K562 (cell line): Measurements from ENCODE around the gene GPR183. TPM values are rescaled to one million over a fixed set of nuclear protein-coding genes. Genes with fewer than 3 reads are reported as not detected.

ENCODE experiments used
- ATAC-seq: fragments of 200-7000 bp; cut with Tn5 transposase; 3 replicates; pipeline ENCODE4 v1.9.1; 2020; ENCODE audit warnings: moderate library complexity
- BruUV-seq: library from RNA; stranded (reverse); fragments of 400-500 nt; replicated peaks from 2 replicates; lab custom pipeline; 2021; lab: Mats Ljungman, UMichigan
- CTCF ChIA-PET: fragments of 300-600 bp; formaldehyde crosslinking; extraction: SDS; loops from one replicate; lab custom pipeline; 2021; ENCODE audit warnings: low intra/inter-chr PET ratio; lab: Yijun Ruan, JAX
- POLR2A ChIA-PET: fragments of 300-600, 350-650 bp; sonication (Branson Sonifier 250); formaldehyde crosslinking; extraction: SDS; loops from one replicate; lab custom pipeline; 2021; ENCODE audit warnings: antibody characterized with exemption, inconsistent platforms; lab: Yijun Ruan, JAX
- DNase-seq, 4 experiments: peaks; one replicate each; pipeline versions ENCODE4 v3.0.0 to v3.0.0-alpha.2; 2011 to 2018; ENCODE audit warnings: low spot score in 3 of 4, mixed read lengths in 3 of 4; ENCODE audit errors: extremely low read depth in 1 of 4
- FAIRE-seq: peaks from 2 replicates; lab custom pipeline; 2011; peaks lifted over from hg19 to GRCh38; lab: Jason Lieb, UNC
- H2AFZ ChIP-seq: 2 replicates; pipeline ENCODE4 v1.6.0; 2011; ENCODE audit warnings: low read depth, low read length, control low read depth, inconsistent platforms
- H3K27ac ChIP-seq: fragments of 200-600 bp; 3 replicates; pipeline ENCODE4 v1.8.0; 2011; ENCODE audit warnings: low read depth, mild to moderate bottlenecking, control low read depth, inconsistent platforms, low read length, moderate library complexity, mixed read lengths; ENCODE audit errors: extremely low read depth
- H3K27me3 ChIP-seq, 2 experiments: fragments of 300-600 bp in 1 of 2; 2 replicates in 1 of 2; 3 replicates in 1 of 2; pipeline versions ENCODE4 v1.6.0 to v1.8.0; 2011; ENCODE audit warnings: inconsistent platforms in 2 of 2, low read length in 2 of 2, mild to moderate bottlenecking in 1 of 2, mixed read lengths in 1 of 2, moderate library complexity in 1 of 2; ENCODE audit not compliant: control insufficient read depth in 2 of 2, insufficient read depth in 2 of 2
- H3K36me3 ChIP-seq: fragments of 300-600 bp; 3 replicates; pipeline ENCODE4 v1.8.0; 2011; ENCODE audit warnings: mild to moderate bottlenecking, low read length, inconsistent platforms; ENCODE audit not compliant: control insufficient read depth, insufficient read depth
- H3K4me1 ChIP-seq, 2 experiments: fragments of 200-600 bp in 1 of 2; replicated peaks in 1 of 2; 2 replicates in 1 of 2; 3 replicates in 1 of 2; pipeline versions ENCODE4 v1.5.1 to v1.8.0; 2011; ENCODE audit warnings: inconsistent platforms in 2 of 2, low read length in 2 of 2, mild to moderate bottlenecking in 1 of 2, mixed read lengths in 1 of 2, moderate library complexity in 1 of 2; ENCODE audit not compliant: control insufficient read depth in 2 of 2, insufficient read depth in 2 of 2
- H3K4me2 ChIP-seq: 2 replicates; pipeline ENCODE4 v1.6.1; 2011; ENCODE audit warnings: low read length, control low read depth, inconsistent platforms, mixed read lengths; ENCODE audit not compliant: insufficient read depth
- H3K4me3 ChIP-seq: fragments of 200-600 bp; sonication (generic), shearing (Covaris generic); 2 replicates; pipeline ENCODE4 v1.5.1; 2016; ENCODE audit warnings: control low read depth, inconsistent platforms
- H3K79me2 ChIP-seq: fragments of 200-600 bp; 3 replicates; pipeline ENCODE4 v1.8.0; 2011; ENCODE audit warnings: low read length, inconsistent platforms; ENCODE audit not compliant: control insufficient read depth, insufficient read depth
- H3K9ac ChIP-seq, 2 experiments: 2 replicates each; pipeline versions ENCODE4 v1.6.0 to v1.6.1; 2011; ENCODE audit warnings: low read depth in 2 of 2, low read length in 2 of 2, control low read depth in 1 of 2, inconsistent platforms in 1 of 2, mild to moderate bottlenecking in 1 of 2, mixed read lengths in 1 of 2; ENCODE audit not compliant: insufficient read depth in 1 of 2
- H3K9me1 ChIP-seq: one replicate; pipeline ENCODE4 v1.6.0; 2011; ENCODE audit warnings: inconsistent platforms, mild to moderate bottlenecking, low read length, moderate library complexity; ENCODE audit not compliant: control insufficient read depth, insufficient read depth
- H3K9me3 ChIP-seq: replicated peaks from 2 replicates; pipeline ENCODE4 v1.5.1; 2011; ENCODE audit warnings: low read depth, low read length, inconsistent platforms; ENCODE audit not compliant: control insufficient read depth, insufficient read depth
- H4K20me1 ChIP-seq: replicated peaks from 2 replicates; pipeline ENCODE4 v1.6.1; 2011; ENCODE audit warnings: low read length, inconsistent platforms, mixed read lengths; ENCODE audit not compliant: control insufficient read depth, insufficient read depth
- ILK ChIP-seq: fragments of 450-650 bp; IDR thresholded peaks from 2 replicates; pipeline ENCODE4 v1.6.1; 2016; ENCODE audit warnings: missing genetic modification characterization, low read depth, mild to moderate bottlenecking, missing compliant biosample characterization, moderate library complexity, borderline replicate concordance
- PYGO2 ChIP-seq: fragments of 450-650 bp; IDR thresholded peaks from 2 replicates; pipeline ENCODE4 v1.6.1; 2016; ENCODE audit warnings: mild to moderate bottlenecking, missing genetic modification characterization, moderate library complexity, missing compliant biosample characterization
- SMAD4 ChIP-seq: fragments of 250-450 bp; sonication (Bioruptor Pico); conservative IDR thresholded peaks from 2 replicates; pipeline ENCODE4 v1.8.0; 2021; ENCODE audit warnings: inconsistent platforms, mild to moderate bottlenecking, moderate library complexity
- SRSF9 ChIP-seq: fragments of 200-400 bp; formaldehyde crosslinking; IDR thresholded peaks from 2 replicates; pipeline ENCODE4 v1.6.1; 2017; ENCODE audit warnings: low read depth, low read length, borderline replicate concordance
- STAT6 ChIP-seq: sonication (generic); formaldehyde crosslinking; IDR thresholded peaks from 2 replicates; pipeline ENCODE4 v1.8.1; 2023; ENCODE audit warnings: mild to moderate bottlenecking, missing genetic modification reagents
- TCF7 ChIP-seq: sonication (generic); IDR thresholded peaks from 2 replicates; pipeline ENCODE4 v1.6.1; 2016; ENCODE audit warnings: antibody characterized with exemption, borderline replicate concordance
- ZBTB5 ChIP-seq: fragments of 450-650 bp; IDR thresholded peaks from 2 replicates; pipeline ENCODE4 v1.6.1; 2017; ENCODE audit warnings: antibody characterized with exemption
- ZC3H11A ChIP-seq: IDR thresholded peaks from 2 replicates; pipeline ENCODE4 v1.6.1; 2012; ENCODE audit warnings: low read depth, low read length, improper control_type of control experiment
- ZNF41 ChIP-seq: fragments of 250-450 bp; sonication (Bioruptor Pico); conservative IDR thresholded peaks from 2 replicates; pipeline ENCODE4 v1.4.0; 2020; ENCODE audit warnings: mild to moderate bottlenecking
- ZNF583 ChIP-seq: fragments of 250-450 bp; sonication (Bioruptor Pico); IDR thresholded peaks from 2 replicates; pipeline ENCODE4 v1.4.0; 2020
- ZNF699 ChIP-seq: fragments of 250-450 bp; sonication (Bioruptor Pico); IDR thresholded peaks from 2 replicates; pipeline ENCODE4 v1.8.0; 2021; ENCODE audit warnings: mild to moderate bottlenecking, moderate library complexity; ENCODE audit not compliant: insufficient replicate concordance
- WGBS: fragments of 100-300 bp; shearing (Covaris generic); methylation state at CpG from one replicate; pipeline ENCODE4 v1.1.6; 2016; ENCODE audit warnings: low coverage, mixed read lengths; ENCODE audit not compliant: insufficient coverage; ENCODE audit errors: missing lambda C conversion rate; 5-methylcytosine and 5-hydroxymethylcytosine counted together
- in situ Hi-C: fragments of 300-500 bp; cut with MboI; formaldehyde crosslinking; loops from 4 replicates; pipeline ENCODE4 v1.15.0; 2018; ENCODE audit warnings: inconsistent platforms, mixed read lengths
- intact Hi-C: fragments of 100-400 bp; cut with micrococcal nuclease; formaldehyde crosslinking; loops from 2 replicates; pipeline ENCODE4 v1.14.2; 2022
- polyA plus RNA-seq, 8 experiments: library from polyadenylated mRNA; depleted of rRNA in 4 of 8; stranded (reverse) in 5 of 8; unstranded in 3 of 8; fragments of >200 nt; fragmentation: Nextera tagmentation in 2 of 8; fragmentation: Illumina TruSeq in 1 of 8; extraction: Ambion mirVana in 2 of 8; extraction: Trizol in 1 of 8; gene quantifications; 2 replicates each; pipeline versions ENCODE4 v1.2.1 to v1.2.3, GENCODE V29; 2011 to 2014; ENCODE audit warnings: inconsistent platforms in 1 of 8, missing spikeins in 1 of 8
- total RNA-seq, 7 experiments: library from RNA; depleted of rRNA in 6 of 7; stranded (reverse); fragments of >200 nt in 6 of 7; fragmentation: Illumina TruSeq in 2 of 7; extraction: Trizol in 2 of 7; gene quantifications; 2 replicates each; pipeline versions ENCODE4 v1.2.1 to v1.2.3, GENCODE V29; 2011 to 2021; ENCODE audit warnings: low replicate concordance in 1 of 7
- TF ChIP-seq, protein P1 (sequence below): IDR thresholded peaks from 2 replicates; pipeline ENCODE4 v1.6.1; 2012; ENCODE audit warnings: low read depth, low read length, improper control_type of control experiment, borderline replicate concordance
- TF ChIP-seq, protein P2 (sequence below), 2 experiments: fragments of 450-650 bp in 1 of 2; sonication (generic) in 1 of 2; formaldehyde crosslinking in 1 of 2; IDR thresholded peaks in 1 of 2; conservative IDR thresholded peaks in 1 of 2; 2 replicates each; pipeline versions ENCODE4 v1.6.1 to v1.8.1; 2016 to 2023; ENCODE audit warnings: mild to moderate bottlenecking in 2 of 2, moderate library complexity in 2 of 2, inconsistent platforms in 1 of 2, missing genetic modification reagents in 1 of 2

Gene GPR183
- total and polyA plus RNA-seq, 9 of the 15 experiments (the other 6 are each of a cell fraction or from before 2014, with no cell fraction given), result 1.3 to 10.2 (median 3.7) TPM

DNA sequence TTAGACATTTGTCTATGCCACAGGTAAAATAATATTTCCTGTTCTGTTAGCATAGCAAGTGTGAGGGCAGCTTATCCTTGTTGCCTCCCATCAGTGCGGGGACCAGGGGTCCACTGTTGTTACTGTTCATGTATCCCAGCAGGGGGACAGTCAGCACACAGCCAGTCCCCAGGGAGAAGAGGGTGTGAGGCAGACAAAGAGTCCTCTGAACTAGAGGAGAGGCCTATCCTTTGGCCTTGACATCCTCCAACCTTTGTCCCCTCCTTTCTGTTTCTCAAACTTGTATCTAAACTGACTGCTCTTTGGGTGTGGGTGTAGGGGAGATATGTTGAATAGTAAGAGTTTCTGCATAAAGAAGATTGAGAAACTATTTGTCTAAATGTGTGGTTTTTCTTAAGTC is 46.1 kb downstream of the GPR183 start:
- Histone ChIP-seq H2AFZ (no peak overlapping the region), H3K27ac (no peak overlapping the region), H3K79me2 (no peaks in the 10 kb centered on the region; the same call in 2 of the 3 replicates), H3K4me1 (no peaks in the 10 kb centered on the region; a peak in 1 of 5 replicates), H3K9me3 (no peaks in the 10 kb centered on the region), H4K20me1 (no peaks in the 10 kb centered on the region), H3K27me3 (no peaks in the 10 kb centered on the region), H3K9me1 (no peaks in the 10 kb centered on the region), H3K4me3 (no peak overlapping the region), H3K4me2 (no peak overlapping the region), H3K36me3 (peaks cover 33% of the 10 kb centered on the region; the same call in 2 of the 3 replicates), H3K9ac (no peak overlapping the region; a peak in 1 of 4 replicates)
- intact Hi-C loops (loop anchor here (10.0 kb wide), 2 partner anchors 416 to 586 kb away; no protein-coding TSS in a partner anchor), in situ Hi-C loops (no loop called here)
- DNase-seq (no peak), ATAC-seq (no peak), FAIRE-seq (no peak)
- BruUV-seq, result no TSS peak
- POLR2A ChIA-PET, result no interaction called here
- WGBS, result 80% methylated on average over 1 of the region's 1 CpG
- CTCF ChIA-PET, result no interaction called here
- TF ChIP-seq ZNF699, result no peak
- no peak for TF ChIP-seq ZBTB5
- TF ChIP-seq, protein P1, sequence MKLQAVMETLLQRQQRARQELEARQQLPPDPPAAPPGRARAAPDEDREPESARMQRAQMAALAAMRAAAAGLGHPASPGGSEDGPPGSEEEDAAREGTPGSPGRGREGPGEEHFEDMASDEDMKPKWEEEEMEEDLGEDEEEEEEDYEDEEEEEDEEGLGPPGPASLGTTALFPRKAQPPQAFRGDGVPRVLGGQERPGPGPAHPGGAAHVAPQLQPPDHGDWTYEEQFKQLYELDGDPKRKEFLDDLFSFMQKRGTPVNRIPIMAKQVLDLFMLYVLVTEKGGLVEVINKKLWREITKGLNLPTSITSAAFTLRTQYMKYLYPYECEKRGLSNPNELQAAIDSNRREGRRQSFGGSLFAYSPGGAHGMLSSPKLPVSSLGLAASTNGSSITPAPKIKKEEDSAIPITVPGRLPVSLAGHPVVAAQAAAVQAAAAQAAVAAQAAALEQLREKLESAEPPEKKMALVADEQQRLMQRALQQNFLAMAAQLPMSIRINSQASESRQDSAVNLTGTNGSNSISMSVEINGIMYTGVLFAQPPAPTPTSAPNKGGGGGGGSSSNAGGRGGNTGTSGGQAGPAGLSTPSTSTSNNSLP, result no peak
- TF ChIP-seq ZC3H11A, result no peak
- TF ChIP-seq ZNF583, result no peak
- TF ChIP-seq PYGO2 (tag), result no peak
- TF ChIP-seq SRSF9, result no peak
- TF ChIP-seq TCF7, result no peak
- TF ChIP-seq STAT6 (CRISPR knock-in tag), result no peak
- no peak for TF ChIP-seq ZNF41 (CRISPR knock-in tag)
- TF ChIP-seq, protein P2, sequence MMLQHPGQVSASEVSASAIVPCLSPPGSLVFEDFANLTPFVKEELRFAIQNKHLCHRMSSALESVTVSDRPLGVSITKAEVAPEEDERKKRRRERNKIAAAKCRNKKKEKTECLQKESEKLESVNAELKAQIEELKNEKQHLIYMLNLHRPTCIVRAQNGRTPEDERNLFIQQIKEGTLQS (IDR thresholded peaks at IDR 0.05), result no peak
- TF ChIP-seq, protein P2 (CRISPR knock-in tag; conservative IDR thresholded peaks at IDR 0.05), result no peak
- TF ChIP-seq ILK (tag), result no peak
- no peak for TF ChIP-seq SMAD4 (CRISPR knock-in tag)
